SK-N-SH (cell line): ENCODE results near the gene PRX.

Experiments used
- CTCF ChIP-seq: fragments of 200-600 bp; sonication (generic); IDR thresholded peaks from 2 replicates; pipeline ENCODE4 v1.6.1; 2017; ENCODE audit warnings: antibody characterized with exemption, mild to moderate bottlenecking, moderate library complexity
- EP300 ChIP-seq, 2 experiments: IDR thresholded peaks; 2 replicates each; pipeline versions ENCODE4 v1.4.0 to v1.6.1; 2012; ENCODE audit warnings: borderline replicate concordance in 1 of 2, low read depth in 1 of 2, low read length in 1 of 2
- MAX ChIP-seq: IDR thresholded peaks from 2 replicates; pipeline ENCODE4 v1.4.0; 2012; ENCODE audit warnings: low read depth
- RAD21 ChIP-seq: IDR thresholded peaks from 2 replicates; pipeline ENCODE4 v1.6.1; 2012; ENCODE audit warnings: mild to moderate bottlenecking, low read length
- SIN3A ChIP-seq: IDR thresholded peaks from 2 replicates; pipeline ENCODE4 v1.6.1; 2012; ENCODE audit warnings: low read depth, mild to moderate bottlenecking, low read length, moderate library complexity, borderline replicate concordance
- YY1 ChIP-seq: IDR thresholded peaks from 2 replicates; pipeline ENCODE4 v1.4.0; 2012; ENCODE audit warnings: low read depth, mild to moderate bottlenecking

GRCh38 chr19:40378509-40378908 is 34.7 kb downstream of the PRX start:
- TF ChIP-seq EP300 (IDR thresholded peaks at IDR 0.05; ENCODE audit: borderline replicate concordance in 1 of 2, low read depth in 1 of 2, low read length in 1 of 2) (no peak), SIN3A (no peak), RAD21 (no peak), YY1 (no peak), CTCF (no peak), MAX (no peak)
